Fibroblast of lung (primary cell): ENCODE measurements around the gene BDP1. TPM values are rescaled to one million over a fixed set of nuclear protein-coding genes. Genes with fewer than 3 reads are reported as not detected.
A peak's percentile ranks its signal among the peaks of the same experiment; 100 is the strongest.

Experiments used
- DNase-seq, 2 donors: peaks; one replicate each; pipeline versions ENCODE4 v3.0.0 to v3.0.0-alpha.2; 2010; ENCODE audit warnings: low read depth in 2 of 2
- H2AFZ ChIP-seq: 2 replicates; pipeline ENCODE4 v1.5.1; 2012; ENCODE audit warnings: low read length, control low read depth, inconsistent platforms
- H3K27ac ChIP-seq: 2 replicates; pipeline ENCODE4 v1.5.1; 2011; ENCODE audit warnings: low read length, control low read depth; ENCODE audit not compliant: insufficient read depth
- H3K27me3 ChIP-seq: 2 replicates; pipeline ENCODE4 v1.5.1; 2011; ENCODE audit warnings: mild to moderate bottlenecking, low read length; ENCODE audit not compliant: control insufficient read depth, insufficient read depth
- H3K36me3 ChIP-seq: 2 replicates; pipeline ENCODE4 v1.5.1; 2011; ENCODE audit warnings: low read length; ENCODE audit not compliant: control insufficient read depth, insufficient read depth
- H3K4me1 ChIP-seq: 2 replicates; pipeline ENCODE4 v1.5.1; 2011; ENCODE audit warnings: low read length; ENCODE audit not compliant: control insufficient read depth, insufficient read depth; ENCODE audit errors: extremely low read depth
- H3K4me2 ChIP-seq: 2 replicates; pipeline ENCODE4 v1.5.1; 2011; ENCODE audit warnings: low read length, control low read depth; ENCODE audit not compliant: insufficient read depth; ENCODE audit errors: extremely low read depth
- H3K4me3 ChIP-seq, 4 experiments: fragments of 200-600 bp in 1 of 4; sonication (generic) in 1 of 4; replicated peaks in 1 of 4; 2 replicates each; pipeline ENCODE4 v1.5.1; 2011 to 2016; ENCODE audit warnings: low read length in 4 of 4, low read depth in 3 of 4, mild to moderate bottlenecking in 3 of 4, control low read depth in 2 of 4, inconsistent platforms in 1 of 4, mixed read lengths in 1 of 4; ENCODE audit not compliant: insufficient read depth in 1 of 4; ENCODE audit errors: control extremely low read depth in 1 of 4
- H3K79me2 ChIP-seq: 2 replicates; pipeline ENCODE4 v1.5.1; 2012; ENCODE audit warnings: mild to moderate bottlenecking, low read length, inconsistent platforms; ENCODE audit not compliant: control insufficient read depth, insufficient read depth
- H3K9ac ChIP-seq: 2 replicates; pipeline ENCODE4 v1.5.1; 2011; ENCODE audit warnings: mild to moderate bottlenecking, low read length, control low read depth; ENCODE audit not compliant: insufficient read depth
- H3K9me3 ChIP-seq: 2 replicates; pipeline ENCODE4 v1.5.1; 2012; ENCODE audit warnings: low read depth, low read length; ENCODE audit not compliant: control insufficient read depth, insufficient read depth
- H4K20me1 ChIP-seq: 2 replicates; pipeline ENCODE4 v1.5.1; 2011; ENCODE audit warnings: low read length; ENCODE audit not compliant: control insufficient read depth, insufficient read depth; ENCODE audit errors: extremely low read depth
- CTCF ChIP-seq, 2 donors: IDR thresholded peaks in 1 of 2; conservative IDR thresholded peaks in 1 of 2; 1 replicate in 1 of 2; 2 replicates in 1 of 2; pipeline ENCODE4 v1.5.1; 2011 to 2012; ENCODE audit warnings: low read length in 2 of 2, control low read depth in 1 of 2, inconsistent platforms in 1 of 2, low read depth in 1 of 2, mild to moderate bottlenecking in 1 of 2
- EZH2 ChIP-seq: IDR thresholded peaks from 2 replicates; pipeline ENCODE4 v1.5.1; 2012; ENCODE audit warnings: low read length, control low read depth, mild to moderate bottlenecking; ENCODE audit errors: missing control alignments
- polyA plus RNA-seq, 2 donors: library from polyadenylated mRNA; depleted of rRNA in 1 of 2; stranded (reverse) in 1 of 2; unstranded in 1 of 2; fragments of >200 nt; gene quantifications; 2 replicates each; pipeline ENCODE4 v1.2.1, GENCODE V29; 2011 to 2012; ENCODE audit warnings: missing spikeins in 1 of 2
- total RNA-seq: library from RNA; depleted of rRNA; stranded (reverse); fragments of >200 nt; gene quantifications from 2 replicates; pipeline ENCODE4 v1.2.1, GENCODE V29; 2014

Gene BDP1
- total and polyA plus RNA-seq, 2 donors (not counting 1 experiment from before 2014, with no cell fraction given), result 13.3 to 21.3 TPM

GRCh38 chr5:71586941-71587765 is 131.7 kb downstream of the BDP1 start, which contains the start of gene MCCC2:
Gene MCCC2 (plus strand): TSS chr5:71587340. CDS start chr5:71587426, 86 bp downstream.
- no peaks in the 10 kb centered on the region for H3K27me3 ChIP-seq
- no peak for TF ChIP-seq EZH2
- TF ChIP-seq CTCF (conservative IDR thresholded peaks at IDR 0.05 in 1 of 2, IDR thresholded peaks at IDR 0.05 in 1 of 2; ENCODE audit: low read depth in 1 of 2, low read length in 2 of 2), result no peak
- no peaks in the 10 kb centered on the region for H3K36me3 ChIP-seq
- H2AFZ ChIP-seq, result peak within 1 kb of the TSS; percentile 98
- peak within 1 kb of the TSS; percentile 78 to 90 (median 82) for H3K4me3 ChIP-seq
- H3K4me2 ChIP-seq, result peak within 1 kb of the TSS; percentile 93
- H3K9ac ChIP-seq, result peak within 1 kb of the TSS; percentile 88
- H3K27ac ChIP-seq, result peak within 1 kb of the TSS; percentile 74
- no peaks in the 10 kb centered on the region for H3K4me1 ChIP-seq
- H3K79me2 ChIP-seq, result no peaks in the 10 kb centered on the region
- H4K20me1 ChIP-seq, result no peaks in the 10 kb centered on the region
- DNase-seq, result peak; percentile 93 to 96
- no peaks in the 10 kb centered on the region for H3K9me3 ChIP-seq

- Histone ChIP-seq H3K27me3 (no peaks in the 10 kb centered on the region), H3K27ac (peak overlapping the region; percentile 74), H3K36me3 (no peaks in the 10 kb centered on the region), H3K4me3 (peak overlapping the region; percentile 78 to 90 (median 82)), H3K4me1 (no peaks in the 10 kb centered on the region), H3K4me2 (peak overlapping the region; percentile 67), H3K79me2 (no peaks in the 10 kb centered on the region), H3K9me3 (no peaks in the 10 kb centered on the region), H3K9ac (peak overlapping the region; percentile 88), H4K20me1 (no peaks in the 10 kb centered on the region), H2AFZ (peak overlapping the region; percentile 89)
- peak in 1 of 2 donors; percentile 9 for DNase-seq
- no peak for TF ChIP-seq CTCF (conservative IDR thresholded peaks at IDR 0.05 in 1 of 2, IDR thresholded peaks at IDR 0.05 in 1 of 2; ENCODE audit: low read depth in 1 of 2, low read length in 2 of 2)
- no peak for TF ChIP-seq EZH2
Measured at GRCh38 chr5:71587766-71588532, 132.5 kb downstream of the BDP1 start.

- H3K9me3 ChIP-seq, result no peaks in the 10 kb centered on the region
- no peaks in the 10 kb centered on the region for H3K4me1 ChIP-seq
- H3K9ac ChIP-seq, result no peak overlapping the region
- H3K36me3 ChIP-seq, result no peaks in the 10 kb centered on the region
- H3K79me2 ChIP-seq, result no peaks in the 10 kb centered on the region
- no peaks in the 10 kb centered on the region for H4K20me1 ChIP-seq
- peak overlapping the region; percentile 32 for H3K4me2 ChIP-seq
- H3K4me3 ChIP-seq, result no peak overlapping the region
- H3K27ac ChIP-seq, result no peak overlapping the region
- DNase-seq, result no peak
- H3K27me3 ChIP-seq, result no peaks in the 10 kb centered on the region
- no peak for TF ChIP-seq CTCF (conservative IDR thresholded peaks at IDR 0.05 in 1 of 2, IDR thresholded peaks at IDR 0.05 in 1 of 2; ENCODE audit: low read depth in 1 of 2, low read length in 2 of 2)
- no peak for TF ChIP-seq EZH2
- H2AFZ ChIP-seq, result no peak overlapping the region
Measured at GRCh38 chr5:71588533-71588885, 133.1 kb downstream of the BDP1 start.
